Osteocyte (in vitro differentiated cells): ENCODE measurements around the gene EFS. TPM values are rescaled to one million over a fixed set of nuclear protein-coding genes. Genes with fewer than 3 reads are reported as not detected.
A peak's percentile ranks its signal among the peaks of the same experiment; 100 is the strongest.

ENCODE experiments used
- DNase-seq: peaks from one replicate; pipeline ENCODE4 v3.0.0; 2021; ENCODE audit warnings: mixed read lengths; ENCODE audit not compliant: unreplicated experiment; ENCODE audit errors: extremely low spot score
- H3K27ac Mint-ChIP-seq: one replicate; pipeline ENCODE4 v1.8.0; 2021; ENCODE audit warnings: mild to moderate bottlenecking, mixed read lengths; ENCODE audit not compliant: unreplicated experiment
- H3K27me3 Mint-ChIP-seq: one replicate; pipeline ENCODE4 v1.8.0; 2021; ENCODE audit warnings: mixed read lengths; ENCODE audit not compliant: unreplicated experiment
- H3K36me3 Mint-ChIP-seq: one replicate; pipeline ENCODE4 v1.8.0; 2021; ENCODE audit warnings: mixed read lengths; ENCODE audit not compliant: unreplicated experiment
- H3K4me1 Mint-ChIP-seq: one replicate; pipeline ENCODE4 v1.8.0; 2021; ENCODE audit warnings: mixed read lengths; ENCODE audit not compliant: unreplicated experiment
- H3K4me3 Mint-ChIP-seq: one replicate; pipeline ENCODE4 v1.8.0; 2021; ENCODE audit warnings: mild to moderate bottlenecking, moderate library complexity, mixed read lengths; ENCODE audit not compliant: unreplicated experiment
- H3K9me3 Mint-ChIP-seq: one replicate; pipeline ENCODE4 v1.8.0; 2021; ENCODE audit warnings: mixed read lengths; ENCODE audit not compliant: unreplicated experiment
- total RNA-seq: library from RNA; stranded (reverse); gene quantifications from 2 replicates; pipeline ENCODE4 v1.2.1, GENCODE V29; 2021
- TF ChIP-seq, protein P1 (sequence below): fragments of 200-600 bp; sonication (generic); IDR thresholded peaks from 2 replicates; pipeline ENCODE4 v1.5.0; 2021; ENCODE audit warnings: antibody characterized with exemption, mild to moderate bottlenecking, moderate library complexity

The EFS gene
- total RNA-seq, 1 donor from 2014 or later = 31.9 TPM

DNA sequence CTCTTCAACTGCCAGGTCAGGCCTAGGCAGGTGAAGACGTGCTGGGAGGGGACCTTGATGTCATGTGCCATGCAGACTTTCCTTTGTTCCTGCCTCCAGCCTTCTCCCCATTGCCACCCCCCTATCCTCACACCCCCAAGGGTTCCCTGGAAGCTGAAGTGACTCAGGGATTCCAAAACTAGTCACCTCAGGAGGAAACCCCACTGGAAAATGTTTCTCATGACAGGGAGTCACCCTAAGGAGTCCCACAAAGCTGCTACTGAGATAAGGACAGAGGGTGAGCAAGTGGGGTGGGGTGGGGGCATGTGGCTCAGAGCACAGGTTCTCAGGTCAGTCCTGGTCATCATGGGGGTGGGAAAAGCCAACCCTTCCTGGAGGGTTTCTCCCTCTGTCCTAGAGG is 5.2 kb upstream of the EFS start:
- TF ChIP-seq, protein P1, sequence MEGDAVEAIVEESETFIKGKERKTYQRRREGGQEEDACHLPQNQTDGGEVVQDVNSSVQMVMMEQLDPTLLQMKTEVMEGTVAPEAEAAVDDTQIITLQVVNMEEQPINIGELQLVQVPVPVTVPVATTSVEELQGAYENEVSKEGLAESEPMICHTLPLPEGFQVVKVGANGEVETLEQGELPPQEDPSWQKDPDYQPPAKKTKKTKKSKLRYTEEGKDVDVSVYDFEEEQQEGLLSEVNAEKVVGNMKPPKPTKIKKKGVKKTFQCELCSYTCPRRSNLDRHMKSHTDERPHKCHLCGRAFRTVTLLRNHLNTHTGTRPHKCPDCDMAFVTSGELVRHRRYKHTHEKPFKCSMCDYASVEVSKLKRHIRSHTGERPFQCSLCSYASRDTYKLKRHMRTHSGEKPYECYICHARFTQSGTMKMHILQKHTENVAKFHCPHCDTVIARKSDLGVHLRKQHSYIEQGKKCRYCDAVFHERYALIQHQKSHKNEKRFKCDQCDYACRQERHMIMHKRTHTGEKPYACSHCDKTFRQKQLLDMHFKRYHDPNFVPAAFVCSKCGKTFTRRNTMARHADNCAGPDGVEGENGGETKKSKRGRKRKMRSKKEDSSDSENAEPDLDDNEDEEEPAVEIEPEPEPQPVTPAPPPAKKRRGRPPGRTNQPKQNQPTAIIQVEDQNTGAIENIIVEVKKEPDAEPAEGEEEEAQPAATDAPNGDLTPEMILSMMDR = no peak
- H3K36me3 Mint-ChIP-seq = no peaks in the 10 kb centered on the region
- H3K4me3 Mint-ChIP-seq = no peak overlapping the region
- no peak for DNase-seq
- no peaks in the 10 kb centered on the region for H3K9me3 Mint-ChIP-seq
- no peak overlapping the region for H3K27ac Mint-ChIP-seq
- peaks cover 19% of the 10 kb centered on the region for H3K27me3 Mint-ChIP-seq
- H3K4me1 Mint-ChIP-seq = peaks cover 7% of the 10 kb centered on the region

DNA sequence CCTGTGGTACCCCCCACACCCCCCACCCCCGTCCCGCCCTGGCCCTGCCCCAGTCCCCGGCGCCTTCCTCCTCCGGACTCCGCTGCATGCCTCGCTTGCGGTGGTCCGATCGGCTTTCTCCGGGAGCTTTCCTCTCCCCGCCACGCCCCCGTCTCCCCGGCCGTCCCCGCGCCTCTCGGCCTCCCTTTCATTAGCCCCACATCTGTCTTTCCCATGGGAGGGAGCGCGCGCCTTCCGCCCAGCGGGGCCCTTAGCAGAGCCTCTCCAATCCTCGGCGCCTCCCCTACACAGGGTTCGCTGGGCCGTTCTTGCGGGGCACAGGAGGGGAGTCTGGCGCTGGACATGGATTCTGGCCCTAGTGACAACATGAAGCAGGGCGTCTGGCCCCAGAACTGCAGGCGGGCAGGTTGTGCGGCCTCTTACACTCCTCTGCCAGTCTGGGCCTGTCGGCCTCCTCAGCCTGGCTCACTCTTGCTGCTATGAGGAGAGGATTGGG is 1.5 kb upstream of the EFS start:
- peaks cover 28% of the 10 kb centered on the region for H3K4me1 Mint-ChIP-seq
- DNase-seq = no peak
- peak overlapping the region; percentile 70 for H3K4me3 Mint-ChIP-seq
- peaks cover 10% of the 10 kb centered on the region for H3K27me3 Mint-ChIP-seq
- H3K36me3 Mint-ChIP-seq = no peaks in the 10 kb centered on the region
- peak overlapping the region; percentile 86 for H3K27ac Mint-ChIP-seq
- TF ChIP-seq, protein P1 = no peak
- H3K9me3 Mint-ChIP-seq = no peaks in the 10 kb centered on the region

DNA sequence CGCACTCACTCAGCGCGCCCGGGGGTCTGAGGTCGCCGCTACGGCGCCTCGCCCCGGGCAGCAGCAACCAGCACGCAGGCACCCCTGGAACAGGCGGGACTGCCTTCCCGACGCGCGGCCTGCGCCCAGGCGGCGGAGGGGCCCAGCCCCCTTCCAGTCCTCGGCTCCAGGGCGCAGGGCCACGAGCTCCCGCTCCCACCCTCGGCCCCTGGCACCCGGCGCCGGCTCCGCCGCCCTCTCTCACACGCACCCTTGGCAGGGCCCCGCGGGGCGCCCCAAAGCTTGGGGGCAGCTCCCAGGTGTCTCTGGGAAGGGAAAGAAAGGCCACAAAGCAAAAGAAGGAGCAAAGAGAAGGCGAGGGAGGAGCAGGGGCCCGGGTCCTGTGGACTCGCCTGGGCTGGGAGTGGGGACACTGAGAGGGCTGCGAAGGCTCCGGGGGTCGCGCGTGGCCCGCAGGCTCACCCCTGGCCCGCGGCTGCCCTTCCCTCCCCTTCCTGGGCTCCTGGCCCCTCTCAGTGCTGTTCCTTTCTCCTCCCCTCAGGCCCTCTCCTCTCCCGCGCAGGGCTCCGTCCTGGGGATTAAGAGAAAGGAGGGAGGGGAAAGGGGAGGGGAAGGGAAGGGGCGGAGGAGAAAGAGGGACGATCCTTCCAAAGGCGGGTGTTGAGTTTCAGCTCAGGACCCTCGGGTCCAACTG is 907 bp upstream of the EFS start:
- no peak for DNase-seq
- Mint-ChIP-seq H3K9me3 (no peaks in the 10 kb centered on the region), H3K36me3 (peaks cover 4% of the 10 kb centered on the region), H3K27ac (no peak overlapping the region), H3K27me3 (peaks cover 5% of the 10 kb centered on the region), H3K4me1 (peaks cover 32% of the 10 kb centered on the region), H3K4me3 (peak overlapping the region; percentile 70)
- TF ChIP-seq, protein P1 = no peak

DNA sequence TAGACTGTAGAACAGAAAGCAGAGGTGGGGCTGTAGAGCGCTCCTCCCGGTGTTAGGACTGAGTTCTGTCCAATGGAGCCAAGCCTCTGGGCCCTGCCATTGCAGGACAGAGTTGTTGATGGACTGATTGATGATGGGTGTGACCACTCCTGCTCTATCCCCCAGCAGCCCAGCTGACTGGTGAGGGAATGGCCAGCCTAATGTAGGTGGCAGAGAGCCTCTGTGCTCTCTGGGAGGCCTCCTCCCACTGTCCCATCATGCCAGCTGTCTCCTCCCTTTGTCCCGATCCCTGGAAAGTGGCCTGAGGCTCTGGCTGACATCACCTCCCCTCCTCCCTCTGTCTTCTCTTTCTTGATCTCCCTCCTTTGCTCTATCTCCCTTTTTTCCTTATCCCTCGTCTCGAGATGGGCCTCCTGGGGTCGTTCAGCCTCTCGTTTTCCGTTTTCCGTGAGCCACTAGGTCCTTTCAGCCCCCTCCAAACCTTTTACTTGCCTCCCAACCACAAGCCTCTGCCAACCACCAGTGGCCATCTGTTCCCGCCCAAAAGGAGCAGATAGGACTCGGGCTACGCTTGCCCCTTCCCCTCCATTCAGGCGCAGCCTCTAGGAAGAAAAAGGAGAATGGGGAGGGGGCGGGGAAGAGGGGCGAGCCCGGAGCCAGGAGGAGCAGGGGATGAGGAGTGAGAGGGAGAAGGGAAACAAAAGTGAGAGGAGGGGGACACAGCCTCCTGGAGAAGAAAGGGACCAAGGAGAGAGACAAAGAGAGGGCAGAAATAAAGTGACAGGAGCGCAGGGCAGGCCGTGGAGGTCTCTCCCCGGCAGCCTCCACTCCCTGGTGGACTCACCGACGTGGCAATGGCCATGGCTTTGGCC is 572 bp downstream of the EFS start:
- peak overlapping the region; percentile 97 for H3K27ac Mint-ChIP-seq
- no peaks in the 10 kb centered on the region for H3K9me3 Mint-ChIP-seq
- H3K4me1 Mint-ChIP-seq = peaks cover 33% of the 10 kb centered on the region
- peak overlapping the region; percentile 88 for H3K4me3 Mint-ChIP-seq
- TF ChIP-seq, protein P1 = no peak
- H3K27me3 Mint-ChIP-seq = peaks cover 5% of the 10 kb centered on the region
- H3K36me3 Mint-ChIP-seq = peaks cover 10% of the 10 kb centered on the region
- DNase-seq = no peak

DNA sequence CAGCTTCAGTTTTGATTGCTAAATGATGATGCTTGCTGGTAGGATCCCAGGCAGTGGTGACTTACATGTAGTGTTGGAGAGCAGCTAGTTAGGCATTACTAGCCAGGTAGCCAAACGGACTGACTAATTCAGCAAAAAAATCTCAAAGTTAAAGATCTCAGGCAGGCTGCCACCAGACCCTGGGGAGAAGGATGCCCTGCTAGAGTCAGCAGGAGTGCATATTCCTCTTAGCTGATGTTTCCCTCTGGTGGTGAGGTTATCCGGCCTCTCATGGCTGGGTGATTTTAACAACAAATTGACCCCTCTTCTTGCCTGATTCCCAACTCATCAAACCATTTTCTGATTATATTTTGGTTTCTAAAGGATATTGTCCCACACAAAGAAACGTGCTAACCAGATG is 2.8 kb downstream of the EFS start:
- no peak for DNase-seq
- peaks cover 33% of the 10 kb centered on the region for H3K4me1 Mint-ChIP-seq
- TF ChIP-seq, protein P1 = peak; percentile 26
- peaks cover 10% of the 10 kb centered on the region for H3K36me3 Mint-ChIP-seq
- no peaks in the 10 kb centered on the region for H3K27me3 Mint-ChIP-seq
- H3K9me3 Mint-ChIP-seq = no peaks in the 10 kb centered on the region
- H3K4me3 Mint-ChIP-seq = no peak overlapping the region
- H3K27ac Mint-ChIP-seq = no peak overlapping the region
